Effector CD4-positive, alpha-beta T cell (primary cell): ENCODE measurements around the gene C2CD2L.
A peak's percentile ranks its signal among the peaks of the same experiment; 100 is the strongest.
"Not testable (repeated sequence)": the region's sequence is repeated elsewhere in the genome, so short reads cannot be mapped to it uniquely, and the experiment has no call there.

Experiments
- DNase-seq: peaks from one replicate; pipeline ENCODE4 v3.0.0-alpha.2; 2020

C2CD2L gene

DNA sequence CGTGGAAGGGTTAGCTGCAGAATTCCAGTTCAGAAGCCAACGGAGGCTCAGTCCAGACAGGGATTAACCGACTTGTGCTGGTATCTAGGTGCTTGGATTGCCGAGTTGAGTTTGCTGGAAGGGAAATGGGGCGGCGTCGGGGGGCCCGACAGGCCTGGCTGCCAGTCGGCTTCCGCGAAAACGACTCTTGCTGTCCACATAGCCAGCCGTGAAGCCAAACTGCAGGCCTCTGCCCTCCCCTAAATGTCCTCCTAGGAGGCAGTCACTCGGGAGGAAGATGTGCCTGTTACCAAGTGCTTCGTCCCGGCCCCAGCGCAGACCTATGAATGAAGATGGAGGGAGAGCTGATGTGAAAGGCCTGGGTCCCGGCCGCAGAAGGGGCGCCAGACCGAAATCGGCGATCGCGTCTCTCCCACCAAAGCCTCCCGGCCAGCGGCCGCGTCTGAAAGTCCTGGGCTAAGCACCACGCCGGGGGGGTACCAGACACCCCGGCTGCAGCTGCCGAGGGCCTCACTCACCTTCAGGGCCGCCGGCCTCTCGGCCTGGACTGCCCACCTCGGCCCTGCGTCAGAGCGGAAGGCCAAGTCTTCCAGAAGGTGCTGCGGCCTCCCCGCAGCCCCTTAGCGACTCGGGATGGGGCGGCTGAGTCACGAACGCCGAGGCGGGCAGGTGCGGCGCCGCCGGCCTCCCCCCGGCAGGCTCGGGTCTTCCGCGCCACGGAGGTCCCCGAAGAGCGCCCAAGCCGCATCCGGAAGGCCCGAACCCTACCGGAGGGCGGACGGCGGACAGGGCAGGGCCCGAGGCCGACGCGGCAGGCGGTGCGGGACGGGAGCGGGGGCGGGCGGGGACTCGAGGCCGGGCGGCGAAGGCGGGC is 13.0 kb upstream of the C2CD2L start:
- DNase-seq, result peak; percentile 29

DNA sequence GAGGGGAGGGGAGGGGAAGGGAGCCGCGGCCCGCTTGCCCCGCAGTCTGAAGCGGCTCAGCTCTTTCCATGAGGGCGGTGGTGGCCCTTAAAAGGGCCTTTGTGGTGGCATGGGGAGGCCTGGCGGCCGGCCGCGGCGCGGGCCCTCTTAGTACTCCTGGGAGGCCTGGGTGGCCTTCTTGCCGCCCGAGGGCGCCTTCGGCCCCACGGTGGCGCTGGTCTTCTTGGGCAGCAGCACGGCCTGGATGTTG is 12.4 kb upstream of the C2CD2L start:
- no peak for DNase-seq

DNA sequence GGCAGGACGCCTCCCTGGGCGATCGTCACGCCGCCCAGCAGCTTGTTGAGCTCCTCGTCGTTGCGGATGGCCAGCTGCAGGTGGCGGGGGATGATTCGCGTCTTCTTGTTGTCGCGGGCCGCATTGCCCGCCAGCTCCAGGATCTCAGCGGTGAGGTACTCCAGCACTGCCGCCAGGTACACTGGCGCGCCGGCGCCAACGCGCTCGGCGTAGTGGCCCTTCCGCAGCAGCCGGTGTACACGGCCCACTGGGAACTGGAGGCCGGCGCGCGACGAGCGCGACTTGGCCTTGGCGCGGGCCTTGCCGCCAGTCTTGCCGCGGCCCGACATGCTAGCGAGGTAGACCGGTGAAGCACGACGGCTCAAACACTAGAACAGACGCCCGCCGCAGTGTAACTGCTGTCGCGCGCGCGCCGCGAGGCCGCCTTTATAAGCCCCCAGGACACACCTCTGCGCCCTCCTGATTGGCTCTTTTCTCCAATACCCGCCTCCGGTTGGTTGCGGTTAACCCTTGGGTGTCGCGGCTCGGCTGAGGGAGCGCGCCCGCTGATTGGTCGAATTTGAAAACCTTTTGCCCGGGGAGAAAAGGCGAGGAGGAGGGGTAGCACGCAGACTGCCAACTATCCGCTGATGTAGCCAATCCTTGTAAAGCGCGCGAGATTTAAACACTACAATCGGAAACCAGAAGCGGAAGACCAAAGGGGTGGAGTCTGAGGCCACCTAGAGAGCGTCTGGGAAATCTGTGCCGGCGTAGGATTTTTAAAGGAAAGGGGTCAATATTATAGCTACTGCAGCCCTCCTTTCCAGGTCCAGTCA is 11.9 kb upstream of the C2CD2L start:
- peak; percentile 100 for DNase-seq

DNA sequence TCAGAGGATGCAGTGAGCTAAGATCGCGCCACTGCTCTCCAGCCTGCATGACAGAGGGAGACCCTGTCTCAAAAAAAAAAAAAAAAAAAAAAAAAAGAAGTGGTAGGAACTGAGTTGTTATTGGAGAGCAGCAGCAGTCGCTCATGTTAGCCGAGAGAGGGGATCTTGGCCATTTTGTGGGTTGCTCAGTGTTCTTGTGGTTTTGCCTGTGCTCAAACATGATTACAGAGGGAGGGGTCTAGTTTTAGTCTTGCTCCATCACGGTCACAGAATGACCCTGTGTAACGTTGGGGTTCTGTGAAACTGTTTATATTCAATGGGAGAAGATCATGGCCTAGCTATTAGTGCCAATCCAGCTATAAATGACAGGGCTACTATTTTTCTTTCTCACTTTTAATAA is 7.4 kb upstream of the C2CD2L start:
- no peak for DNase-seq

DNA sequence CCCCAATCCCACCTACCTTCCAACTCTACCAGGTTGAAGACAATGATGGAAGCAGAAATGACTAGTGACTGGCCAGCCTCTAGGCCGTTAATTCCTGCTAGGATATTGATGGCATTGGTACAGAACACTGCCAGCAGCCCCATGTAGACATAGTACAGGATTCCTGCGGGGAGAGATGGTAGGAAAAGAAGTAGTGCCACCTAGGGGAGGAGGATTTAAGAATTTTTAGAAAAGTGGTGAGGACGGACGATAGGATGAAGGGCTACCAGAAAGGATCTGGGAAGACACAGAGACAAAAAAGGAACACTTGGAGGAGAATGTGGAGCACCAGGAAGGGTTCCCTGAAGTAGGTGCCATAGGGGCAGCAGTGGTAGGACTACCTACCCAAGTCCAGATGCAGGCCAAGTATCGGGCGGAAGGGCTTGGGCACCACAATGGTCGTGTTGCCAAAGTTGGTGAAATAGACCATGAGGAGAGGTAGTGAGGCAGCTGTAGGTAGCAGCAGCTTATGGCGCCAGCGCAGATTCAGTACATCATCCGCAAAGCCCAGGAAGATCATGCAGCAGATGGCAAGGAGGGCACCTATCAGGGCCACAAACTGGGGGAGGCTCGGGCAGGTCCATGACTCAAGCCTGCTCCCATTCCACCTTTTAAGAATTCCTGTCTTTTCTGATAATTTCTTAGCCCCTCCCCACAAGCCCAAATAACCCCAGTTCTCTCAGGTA is 6.7 kb upstream of the C2CD2L start:
- no peak for DNase-seq

DNA sequence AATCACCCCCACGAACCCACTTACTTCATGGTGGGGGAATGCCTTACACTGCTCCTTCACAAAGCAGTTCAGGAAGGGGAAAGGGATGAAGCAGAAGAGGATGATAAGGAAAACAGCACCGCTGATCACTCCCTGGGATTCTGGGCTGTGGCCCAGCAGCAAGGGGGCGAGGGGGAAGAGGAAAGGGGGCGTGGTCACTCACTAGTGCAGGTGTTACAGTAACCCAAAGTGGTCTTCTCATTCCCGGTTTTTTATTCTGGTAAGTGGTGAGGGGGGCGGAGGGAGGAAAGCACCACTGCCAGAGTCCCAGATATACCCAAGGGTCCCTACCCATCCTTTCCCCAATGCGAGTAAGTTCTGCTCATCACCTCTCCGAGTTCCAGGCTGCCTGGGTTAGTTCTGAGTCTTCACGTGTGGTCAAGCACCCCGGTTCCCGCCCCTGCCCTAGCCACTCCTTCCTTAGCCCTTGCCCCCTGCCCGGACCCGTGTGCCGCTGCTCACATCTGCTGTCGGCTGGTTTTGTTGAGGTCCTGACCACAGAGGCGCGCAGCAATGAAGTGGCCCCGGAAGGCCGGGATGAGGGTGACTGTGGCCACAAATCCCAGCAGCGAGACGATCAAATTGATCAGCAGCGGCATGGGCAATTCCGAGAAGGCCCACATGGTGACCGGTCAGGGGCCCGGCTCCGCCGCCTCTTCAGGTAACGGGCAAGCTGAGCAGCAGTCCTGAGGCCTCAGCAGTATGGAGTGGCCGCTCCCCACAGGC is 6.0 kb upstream of the C2CD2L start:
- DNase-seq, result no peak

DNA sequence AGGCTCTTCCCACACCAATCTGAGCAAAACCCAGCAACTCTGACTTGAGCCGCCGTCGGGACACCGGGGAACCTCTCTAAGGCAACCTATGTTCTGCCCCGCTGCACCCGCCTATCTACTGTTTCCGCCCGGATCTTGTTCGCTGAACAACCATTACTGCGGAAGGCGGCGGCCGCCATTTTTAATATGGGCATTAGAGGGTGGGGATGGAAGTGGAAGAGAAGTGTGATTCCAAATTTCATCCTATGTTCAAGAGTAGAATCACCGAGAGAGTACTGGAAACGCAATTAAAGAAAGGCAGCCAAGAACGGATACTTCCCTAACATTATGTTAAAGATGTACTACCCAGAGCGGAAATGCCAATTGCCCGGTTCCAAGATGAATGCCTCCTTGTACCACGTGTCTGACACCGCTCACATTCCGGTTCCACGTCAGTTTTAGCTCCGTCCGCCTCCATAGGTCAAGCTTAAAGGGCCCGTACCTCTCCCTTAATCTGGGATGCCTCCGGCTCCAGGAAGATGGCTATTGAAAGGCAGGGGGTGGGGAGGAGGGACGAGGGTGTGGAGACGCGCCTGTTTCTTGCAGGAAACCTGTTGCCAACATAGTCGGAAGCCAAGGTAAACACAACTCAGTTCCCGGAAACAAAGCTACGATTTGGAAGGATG is 5.3 kb upstream of the C2CD2L start, which contains the start of gene DPAGT1:
Gene DPAGT1 (minus strand): TSS at position 95 of the 665 bp plus-strand sequence. CDS start 198 bp downstream, outside the sequence.
- DNase-seq, result peak; percentile 82

DNA sequence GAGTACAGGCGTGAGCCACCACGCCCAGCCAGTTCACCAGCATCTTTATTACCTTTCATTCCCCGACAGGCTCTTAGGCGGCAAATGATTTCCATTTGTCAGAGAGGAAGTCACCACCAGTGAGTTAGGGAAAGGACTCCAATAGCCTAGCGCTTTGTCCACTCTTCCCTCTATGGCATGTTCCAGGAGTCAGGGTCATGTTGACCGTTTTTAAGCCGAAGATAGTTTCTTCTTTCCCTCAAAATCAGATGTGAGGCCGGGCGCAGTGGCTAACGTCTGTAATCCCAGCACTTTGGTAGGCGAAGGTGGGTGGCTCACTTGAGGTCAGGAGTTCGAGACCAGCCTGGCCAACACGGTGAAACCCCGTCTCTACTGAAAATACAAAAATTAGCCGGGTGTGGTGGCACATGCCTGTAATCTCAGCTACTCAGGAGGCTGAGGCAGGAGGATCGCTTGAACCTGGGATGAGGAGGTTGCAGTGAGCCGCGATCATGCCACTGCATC is 3.9 kb upstream of the C2CD2L start:
- DNase-seq, result not testable (repeated sequence)

DNA sequence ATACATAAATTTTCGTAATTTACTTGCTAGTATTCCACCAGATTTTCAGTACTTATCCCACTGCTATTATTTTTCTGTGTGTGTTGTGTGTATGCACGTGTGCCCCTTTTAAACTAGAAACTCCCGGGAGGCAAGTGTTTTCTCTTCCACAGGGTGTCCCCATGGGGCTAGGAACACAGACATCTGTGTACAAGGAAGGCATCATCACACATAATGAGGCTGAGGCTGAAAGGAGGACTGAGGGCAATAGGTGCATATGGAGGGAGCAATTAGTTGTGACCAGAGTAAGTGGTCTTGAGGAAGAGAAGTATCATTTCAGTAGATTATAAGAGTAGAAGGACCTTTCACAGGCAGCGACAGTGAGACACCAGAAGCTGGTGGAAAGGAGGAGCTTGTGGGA is 3.4 kb upstream of the C2CD2L start:
- no peak for DNase-seq

DNA sequence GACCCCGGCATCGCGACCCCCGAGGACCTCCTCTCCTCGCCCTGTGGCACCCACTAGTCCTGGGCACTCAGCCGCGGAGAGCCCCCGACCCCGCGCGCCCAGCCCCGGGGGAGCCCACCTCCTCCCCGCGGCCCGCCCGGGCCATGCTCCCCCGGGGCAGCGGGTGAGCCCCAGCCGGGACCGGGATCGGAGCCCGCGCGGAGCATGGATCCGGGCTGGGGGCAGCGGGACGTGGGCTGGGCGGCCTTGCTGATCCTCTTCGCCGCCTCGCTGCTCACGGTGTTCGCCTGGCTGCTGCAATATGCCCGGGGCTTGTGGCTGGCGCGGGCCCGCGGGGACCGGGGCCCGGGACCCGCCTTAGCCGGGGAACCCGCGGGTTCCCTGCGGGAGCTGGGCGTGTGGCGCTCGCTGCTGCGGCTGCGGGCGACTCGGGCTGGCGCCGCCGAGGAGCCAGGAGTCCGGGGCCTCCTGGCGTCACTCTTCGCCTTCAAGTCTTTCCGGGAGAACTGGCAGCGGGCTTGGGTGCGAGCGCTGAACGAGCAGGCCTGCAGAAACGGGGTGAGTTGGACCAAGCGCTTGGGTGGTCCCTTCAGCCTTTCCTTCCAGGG is 498 bp downstream of the C2CD2L start:
- no peak for DNase-seq

DNA sequence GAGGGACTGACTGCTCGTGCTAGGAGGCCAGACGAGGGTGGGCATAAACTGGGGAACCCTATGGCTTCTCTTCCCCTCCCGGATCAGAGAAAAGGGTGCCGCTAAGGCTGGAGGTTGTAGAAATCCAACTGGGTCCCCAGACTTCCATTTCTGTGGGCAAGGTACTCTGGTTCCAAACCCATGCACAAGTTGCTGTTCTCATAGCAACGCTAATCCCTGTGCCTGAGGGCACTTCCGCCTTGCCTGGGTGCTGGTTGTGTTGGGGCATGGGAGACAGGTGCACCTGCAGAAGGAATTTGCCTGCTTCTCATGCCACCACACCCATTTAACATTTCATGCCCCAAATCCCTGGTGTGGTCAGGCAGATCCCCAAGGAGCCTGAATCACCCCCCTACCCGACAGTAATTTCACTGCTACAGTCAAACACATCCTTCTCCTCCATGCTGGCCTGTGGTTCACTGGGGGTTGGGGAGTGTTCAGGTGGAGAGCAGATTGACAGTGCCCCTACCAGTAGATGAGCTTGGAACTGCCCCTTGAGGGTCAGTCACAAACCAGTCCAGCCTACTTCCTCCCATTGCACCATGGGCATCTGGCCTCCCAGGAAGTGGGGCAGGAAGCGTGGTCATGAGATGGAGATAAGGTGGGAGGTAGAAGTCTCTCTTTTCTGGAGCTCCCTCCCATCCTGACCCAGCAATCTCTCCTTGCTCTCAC is 1.2 kb downstream of the C2CD2L start:
- DNase-seq, result no peak

DNA sequence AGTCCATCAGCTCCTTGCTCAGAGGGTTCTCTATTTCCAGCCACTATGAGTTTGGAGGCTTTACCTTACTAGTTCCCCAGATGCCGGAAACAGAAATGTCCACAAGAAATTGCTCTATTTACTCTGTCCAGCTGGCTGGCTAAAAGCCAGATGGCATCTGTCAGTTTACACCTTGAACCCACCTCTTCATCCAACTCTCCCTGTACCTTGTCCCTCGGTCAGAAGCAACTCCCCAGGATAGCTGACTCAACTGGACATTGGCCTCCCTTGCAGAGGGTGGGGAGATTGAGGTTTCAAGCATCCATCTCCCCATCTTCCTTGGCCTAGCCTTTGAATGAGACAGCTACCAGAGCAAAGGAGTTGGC is 1.7 kb downstream of the C2CD2L start:
- no peak for DNase-seq

DNA sequence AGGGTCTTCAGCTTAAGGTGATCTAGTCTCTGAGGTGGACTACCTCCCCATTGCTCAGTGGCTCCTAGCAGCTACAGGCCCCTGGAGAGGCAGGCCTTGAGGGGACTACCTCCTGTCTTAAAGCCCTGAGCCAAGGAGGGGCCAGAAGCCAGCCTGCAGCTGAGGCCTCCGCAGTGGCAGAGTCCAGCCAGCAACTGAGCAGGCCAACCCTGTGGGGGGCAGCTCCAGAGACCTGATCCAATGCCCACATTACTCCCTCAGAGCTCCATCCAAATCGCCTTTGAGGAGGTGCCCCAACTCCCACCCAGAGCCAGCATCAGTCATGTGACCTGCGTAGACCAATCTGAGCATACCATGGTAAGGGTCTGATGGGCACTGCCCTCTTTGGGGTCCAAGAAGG is 2.7 kb downstream of the C2CD2L start:
- DNase-seq, result no peak

DNA sequence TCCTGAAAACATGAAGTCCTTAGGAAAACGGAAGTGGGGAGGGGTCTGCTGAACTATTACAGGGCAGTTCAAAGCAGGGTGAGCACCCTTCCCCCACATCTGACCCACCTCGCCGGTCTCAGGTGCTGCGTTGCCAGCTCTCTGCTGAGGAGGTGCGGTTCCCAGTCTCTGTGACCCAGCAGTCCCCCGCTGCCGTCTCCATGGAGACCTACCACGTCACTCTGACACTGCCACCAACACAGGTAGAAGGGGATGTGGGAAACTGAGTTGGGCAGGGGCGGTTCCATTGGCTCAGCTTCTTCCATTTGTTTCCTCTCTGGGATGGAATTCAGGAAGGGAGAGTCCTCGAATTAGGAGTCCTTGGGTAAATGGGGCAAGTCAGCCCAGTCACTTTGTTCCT is 3.3 kb downstream of the C2CD2L start:
- no peak for DNase-seq

DNA sequence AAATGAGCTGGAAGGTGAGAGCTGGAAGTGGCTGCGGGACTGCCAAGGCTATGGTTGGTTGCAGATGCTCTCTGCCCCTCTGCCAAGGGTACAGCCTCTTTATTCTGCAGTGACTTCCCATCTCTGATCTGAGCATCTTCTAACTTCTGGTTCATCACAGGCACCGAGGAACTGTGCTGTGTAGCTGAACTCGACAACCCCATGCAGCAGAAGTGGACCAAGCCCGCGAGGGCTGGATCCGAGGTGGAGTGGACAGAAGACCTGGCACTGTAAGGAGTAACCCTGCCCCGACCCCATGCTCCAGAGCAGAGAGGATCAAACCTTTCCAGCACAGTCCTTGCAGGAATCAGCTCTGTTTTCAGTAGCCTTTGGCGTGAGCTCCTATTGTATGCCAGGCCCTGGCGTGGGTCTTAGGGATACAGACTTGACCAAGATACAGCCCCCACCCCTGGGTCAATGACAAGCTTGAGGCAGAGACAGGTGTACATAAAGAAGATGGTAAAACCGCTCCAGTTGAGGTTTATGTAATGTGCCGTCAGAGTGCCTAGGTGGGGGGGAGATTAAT is 4.3 kb downstream of the C2CD2L start:
- DNase-seq, result no peak

DNA sequence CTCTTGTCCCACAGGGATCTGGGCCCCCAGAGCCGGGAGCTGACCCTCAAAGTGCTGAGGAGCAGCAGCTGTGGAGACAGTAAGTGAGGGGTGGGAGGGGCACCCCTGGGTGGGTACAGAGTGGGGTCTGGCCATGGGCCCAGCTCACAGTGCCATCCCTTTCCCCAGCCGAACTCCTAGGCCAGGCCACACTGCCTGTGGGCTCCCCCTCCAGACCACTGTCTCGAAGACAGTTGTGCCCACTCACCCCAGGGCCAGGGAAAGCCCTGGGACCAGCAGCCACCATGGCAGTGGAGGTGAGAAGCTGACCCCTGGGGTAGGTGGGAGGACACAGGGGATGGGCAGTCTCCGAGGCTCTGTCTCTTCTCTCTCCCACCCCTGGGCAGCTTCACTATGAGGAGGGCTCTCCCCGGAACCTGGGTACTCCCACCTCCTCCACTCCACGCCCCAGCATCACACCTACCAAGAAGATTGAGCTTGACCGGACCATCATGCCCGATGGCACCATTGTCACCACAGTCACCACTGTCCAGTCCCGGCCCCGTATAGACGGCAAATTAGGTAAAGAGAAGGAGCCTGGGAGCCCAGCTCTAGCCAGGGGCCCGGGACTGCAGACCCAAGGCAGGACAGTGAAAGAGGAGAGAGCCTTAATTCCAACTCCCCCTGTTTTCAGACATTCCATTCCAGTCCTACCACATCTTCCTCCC is 5.3 kb downstream of the C2CD2L start:
- no peak for DNase-seq

DNA sequence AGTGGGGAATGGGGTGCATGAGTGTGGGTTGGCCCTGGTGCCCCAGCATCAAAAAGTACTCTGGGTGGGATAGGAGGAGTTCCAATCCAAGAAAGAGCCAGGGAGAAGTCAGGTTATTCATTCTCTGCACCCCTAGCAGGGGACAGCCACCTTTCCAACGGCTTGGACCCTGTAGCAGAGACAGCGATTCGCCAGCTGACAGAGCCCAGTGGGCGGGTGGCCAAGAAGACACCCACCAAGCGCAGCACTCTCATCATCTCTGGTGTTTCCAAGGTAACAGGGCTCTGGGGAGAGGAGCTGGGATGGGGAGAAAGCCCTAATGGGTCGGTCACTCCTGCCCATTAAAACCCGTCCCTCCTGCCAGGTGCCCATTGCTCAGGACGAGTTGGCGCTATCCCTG is 6.6 kb downstream of the C2CD2L start:
- no peak for DNase-seq

DNA sequence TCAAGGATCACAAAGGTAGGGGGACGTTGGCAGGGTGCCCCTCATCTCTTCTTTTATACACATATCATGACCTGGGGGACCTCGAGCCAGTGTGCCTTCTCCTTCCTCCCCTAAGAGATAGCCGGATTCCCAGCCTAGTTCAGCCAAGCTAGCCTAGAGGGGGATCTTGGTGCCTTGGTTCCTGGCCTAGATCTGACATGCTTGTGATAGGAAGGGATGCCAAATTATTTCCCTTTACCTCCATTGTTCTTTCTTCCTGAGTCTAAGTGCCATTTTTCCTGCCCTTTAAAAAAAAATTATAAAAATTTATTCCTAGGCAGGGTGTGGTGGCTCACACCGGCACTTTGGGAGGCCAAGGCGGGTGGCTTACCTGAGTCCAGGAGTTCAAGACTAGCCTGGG is 7.2 kb downstream of the C2CD2L start:
- no peak for DNase-seq

DNA sequence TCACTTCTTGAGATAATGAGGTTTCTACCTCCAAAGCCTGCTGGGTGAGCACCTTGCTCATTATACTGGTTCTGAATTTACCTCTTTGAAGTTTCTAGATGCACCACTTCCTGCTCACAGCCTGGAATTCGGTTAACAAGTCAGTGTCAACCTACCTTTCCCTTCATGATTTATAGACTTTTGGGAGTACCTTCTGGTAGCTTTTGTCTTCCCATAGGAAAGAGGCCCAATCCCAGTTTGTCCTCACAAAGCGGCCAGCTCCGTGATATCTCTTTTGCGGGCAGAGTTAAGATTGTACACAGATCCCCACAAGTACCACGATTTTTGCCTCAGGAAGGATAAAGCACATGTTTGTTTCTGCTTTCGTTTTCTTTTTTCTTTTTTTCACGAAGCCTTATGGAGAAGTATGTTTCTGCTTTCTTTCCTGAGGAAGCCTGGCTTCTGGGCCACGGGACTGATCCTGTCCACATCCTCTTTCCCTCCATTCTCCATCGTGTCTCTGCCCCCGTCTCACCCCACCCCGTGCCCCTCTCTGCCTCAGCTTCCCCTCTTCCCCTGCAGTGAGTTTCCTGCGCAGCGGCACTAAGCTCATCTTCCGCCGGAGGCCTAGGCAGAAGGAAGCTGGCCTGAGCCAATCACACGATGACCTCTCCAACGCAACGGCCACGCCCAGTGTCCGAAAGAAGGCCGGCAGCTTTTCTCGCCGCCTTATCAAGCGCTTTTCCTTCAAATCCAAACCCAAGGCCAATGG is 8.5 kb downstream of the C2CD2L start:
- DNase-seq, result no peak
